ENCODE results near the gene SLC25A43.

DNA sequence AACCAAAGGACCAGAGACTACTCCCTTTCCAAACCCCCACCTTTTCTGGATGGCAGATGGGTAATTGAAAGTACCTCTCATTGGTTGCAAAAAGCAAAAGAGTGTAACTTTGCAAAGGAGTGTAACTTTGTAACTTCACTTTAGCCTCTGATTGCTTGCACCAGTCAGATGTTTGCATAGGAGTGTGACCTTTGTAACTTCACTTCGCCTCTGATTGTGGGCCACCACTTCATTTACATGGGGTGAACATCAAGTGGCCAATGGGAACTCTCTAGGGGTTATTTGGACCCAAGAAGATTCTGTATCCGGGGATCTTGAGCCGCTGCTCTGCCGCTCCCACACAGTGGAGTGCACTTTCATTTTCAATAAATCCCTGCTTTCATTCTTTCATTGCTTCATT is 9.9 kb upstream of the SLC25A43 start:
- TF ChIP-seq EZH2 (IDR thresholded peaks at IDR 0.05; ENCODE audit: insufficient read depth, poor library complexity, severe bottlenecking) (no peak), EZH2phosphoT487 (IDR thresholded peaks at IDR 0.05; ENCODE audit: insufficient read depth, low read depth) (no peak)
